Liver (tissue), 9 donors: ENCODE data around the gene PIMREG. TPM values are rescaled to one million over a fixed set of nuclear protein-coding genes. Genes with fewer than 3 reads are reported as not detected.

Experiments used
- DNase-seq: peaks from one replicate; pipeline ENCODE4 v3.0.0-alpha.2; 2017; ENCODE audit warnings: low spot score
- H3K27ac ChIP-seq, 2 donors: one replicate each; pipeline ENCODE4 v1.7.0; 2013; ENCODE audit warnings: inconsistent platforms in 2 of 2, low read length in 2 of 2, control low read depth in 1 of 2, low read depth in 1 of 2, mild to moderate bottlenecking in 1 of 2
- H3K27me3 ChIP-seq, 4 donors: one replicate each; pipeline versions ENCODE4 v1.6.1 to v1.7.0; 2013; ENCODE audit warnings: low read length in 3 of 4, inconsistent platforms in 1 of 4, mild to moderate bottlenecking in 1 of 4, moderate library complexity in 1 of 4; ENCODE audit not compliant: control insufficient read depth in 4 of 4, insufficient read depth in 4 of 4
- H3K36me3 ChIP-seq, 4 donors: one replicate each; pipeline versions ENCODE4 v1.6.1 to v1.7.0; 2013; ENCODE audit warnings: low read length in 3 of 4, mild to moderate bottlenecking in 3 of 4, low read depth in 1 of 4, moderate library complexity in 1 of 4; ENCODE audit not compliant: control insufficient read depth in 4 of 4, insufficient read depth in 3 of 4
- H3K4me1 ChIP-seq, 4 donors: one replicate each; pipeline versions ENCODE4 v1.6.1 to v1.7.0; 2013; ENCODE audit warnings: low read length in 3 of 4, mild to moderate bottlenecking in 3 of 4, moderate library complexity in 1 of 4; ENCODE audit not compliant: control insufficient read depth in 4 of 4, insufficient read depth in 4 of 4
- H3K4me3 ChIP-seq, 3 donors: one replicate each; pipeline versions ENCODE4 v1.6.1 to v1.7.0; 2013; ENCODE audit warnings: low read length in 3 of 3, control low read depth in 1 of 3, low read depth in 1 of 3, mild to moderate bottlenecking in 1 of 3
- H3K9ac ChIP-seq, 2 donors: one replicate each; pipeline ENCODE4 v1.7.0; 2013; ENCODE audit warnings: low read length in 2 of 2, mild to moderate bottlenecking in 2 of 2, moderate library complexity in 2 of 2, control low read depth in 1 of 2, low read depth in 1 of 2
- H3K9me3 ChIP-seq, 4 donors: one replicate each; pipeline versions ENCODE4 v1.6.1 to v1.7.0; 2013; ENCODE audit warnings: low read length in 3 of 4; ENCODE audit not compliant: control insufficient read depth in 4 of 4
- EGR1 ChIP-seq, 2 donors: IDR thresholded peaks; 2 replicates each; pipeline ENCODE4 v1.6.1; 2016 to 2018; ENCODE audit warnings: antibody characterized with exemption in 2 of 2, low read depth in 2 of 2
- FOXA1 ChIP-seq: IDR thresholded peaks from 2 replicates; pipeline ENCODE4 v1.6.1; 2016; ENCODE audit warnings: antibody characterized with exemption
- FOXA2 ChIP-seq: IDR thresholded peaks from 2 replicates; pipeline ENCODE4 v1.6.1; 2016; ENCODE audit warnings: antibody characterized with exemption
- GABPA ChIP-seq, 2 donors: IDR thresholded peaks in 1 of 2; conservative IDR thresholded peaks in 1 of 2; 2 replicates each; pipeline ENCODE4 v1.6.1; 2016; ENCODE audit warnings: antibody characterized with exemption in 2 of 2, mild to moderate bottlenecking in 1 of 2, moderate library complexity in 1 of 2
- HNF4A ChIP-seq, 2 donors: conservative IDR thresholded peaks; 2 replicates each; pipeline ENCODE4 v1.6.1; 2016; ENCODE audit warnings: antibody characterized with exemption in 2 of 2, mild to moderate bottlenecking in 2 of 2
- HNF4G ChIP-seq: IDR thresholded peaks from 2 replicates; pipeline ENCODE4 v1.6.1; 2016; ENCODE audit warnings: antibody characterized with exemption
- JUND ChIP-seq, 2 donors: IDR thresholded peaks; 2 replicates each; pipeline ENCODE4 v1.6.1; 2016; ENCODE audit warnings: antibody characterized with exemption in 2 of 2
- NR2F2 ChIP-seq: IDR thresholded peaks from 2 replicates; pipeline ENCODE4 v1.6.1; 2016; ENCODE audit warnings: antibody characterized with exemption
- RAD21 ChIP-seq, 2 donors: IDR thresholded peaks; 2 replicates each; pipeline ENCODE4 v1.6.1; 2016; ENCODE audit warnings: antibody characterized with exemption in 2 of 2, mild to moderate bottlenecking in 2 of 2
- RXRA ChIP-seq, 2 donors: IDR thresholded peaks; 2 replicates each; pipeline ENCODE4 v1.6.1; 2017 to 2018; ENCODE audit warnings: antibody characterized with exemption in 2 of 2, mild to moderate bottlenecking in 1 of 2
- SP1 ChIP-seq: IDR thresholded peaks from 2 replicates; pipeline ENCODE4 v1.6.1; 2018; ENCODE audit warnings: antibody characterized with exemption, mild to moderate bottlenecking
- TAF1 ChIP-seq: conservative IDR thresholded peaks from 2 replicates; pipeline ENCODE4 v1.6.1; 2016; ENCODE audit warnings: antibody characterized with exemption, mild to moderate bottlenecking
- YY1 ChIP-seq: IDR thresholded peaks from 2 replicates; pipeline ENCODE4 v1.6.1; 2016; ENCODE audit warnings: antibody characterized with exemption, mild to moderate bottlenecking
- WGBS: extraction: QIAGEN DNeasy Blood & Tissue Kit; methylation state at CpG from one replicate; pipeline ENCODE4 v1.1.7; 2013; 5-methylcytosine and 5-hydroxymethylcytosine counted together
- polyA plus RNA-seq, 2 donors: library from polyadenylated mRNA; stranded (reverse) in 1 of 2; unstranded in 1 of 2; fragments of 200-250 nt in 1 of 2; fragments of >200 nt in 1 of 2; fragmentation: Nextera tagmentation in 1 of 2; extraction: Ambion mirVana in 1 of 2; gene quantifications; one replicate each; pipeline versions ENCODE4 v1.2.1 to v1.2.3, GENCODE V29; 2013 to 2015
- total RNA-seq, 2 donors: library from RNA; depleted of rRNA; stranded (reverse); fragments of >200 nt; gene quantifications; one replicate each; pipeline ENCODE4 v1.2.3, GENCODE V29; 2014
- TF ChIP-seq, protein P1 (sequence below): IDR thresholded peaks from 2 replicates; pipeline ENCODE4 v1.6.1; 2016; ENCODE audit warnings: antibody characterized with exemption
- TF ChIP-seq, protein P2 (sequence below): IDR thresholded peaks from 2 replicates; pipeline ENCODE4 v1.6.1; 2016; ENCODE audit warnings: antibody characterized with exemption
- TF ChIP-seq, protein P3 (sequence below): IDR thresholded peaks from 2 replicates; pipeline ENCODE4 v1.6.1; 2016; ENCODE audit warnings: antibody characterized with exemption, mild to moderate bottlenecking
- TF ChIP-seq, protein P4 (sequence below): IDR thresholded peaks from 2 replicates; pipeline ENCODE4 v1.6.1; 2016; ENCODE audit warnings: antibody characterized with exemption
- TF ChIP-seq, protein P5 (sequence below): fragments of 150-350 bp; IDR thresholded peaks from 2 replicates; pipeline ENCODE4 v1.5.1; 2017; ENCODE audit warnings: improper control_type of control experiment, low read depth, low read length; ENCODE audit not compliant: missing input control
- donor health status: healthy.
- donor health status: healthy.
- donor health status: healthy.
- donor health status: healthy.
- donor health status: healthy.

Gene PIMREG
- total and polyA plus RNA-seq, 4 donors = 0.10 to 5.2 (median 0.75) TPM; not detected in 1

DNA sequence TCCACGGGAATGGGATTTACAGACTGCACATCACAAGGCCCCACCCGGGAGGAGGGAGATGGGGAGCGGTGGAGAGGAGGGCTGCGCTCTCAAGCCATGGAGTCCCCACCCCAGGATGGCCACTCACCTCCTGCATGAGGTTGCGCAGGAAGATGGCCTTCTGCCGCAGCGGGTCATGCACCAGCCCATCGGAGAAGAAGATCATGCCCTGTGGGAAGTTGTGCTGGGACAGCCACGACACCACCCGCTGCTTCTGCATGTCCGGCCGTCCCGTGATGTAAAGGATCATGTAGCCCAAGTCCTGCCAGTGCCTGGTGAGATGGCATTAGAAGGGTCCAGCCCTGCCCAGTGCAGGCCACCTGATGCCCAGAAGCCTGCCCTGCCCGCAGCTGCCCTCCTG, 17.0 kb downstream of the PIMREG start:
- DNase-seq = no peak

More for the DNA sequence above, 17.0 kb downstream of the PIMREG start:
- Histone ChIP-seq H3K9me3 (no peaks in the 10 kb centered on the region), H3K36me3 (no peaks in the 10 kb centered on the region), H3K4me3 (no peak overlapping the region), H3K27me3 (no peaks in the 10 kb centered on the region), H3K4me1 (no peaks in the 10 kb centered on the region), H3K27ac (no peak overlapping the region), H3K9ac (no peak overlapping the region)
- 95% methylated on average over 14 of the region's 14 CpGs for WGBS
- TF ChIP-seq, protein P1, sequence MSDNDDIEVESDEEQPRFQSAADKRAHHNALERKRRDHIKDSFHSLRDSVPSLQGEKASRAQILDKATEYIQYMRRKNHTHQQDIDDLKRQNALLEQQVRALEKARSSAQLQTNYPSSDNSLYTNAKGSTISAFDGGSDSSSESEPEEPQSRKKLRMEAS = no peak
- TF ChIP-seq, protein P2, sequence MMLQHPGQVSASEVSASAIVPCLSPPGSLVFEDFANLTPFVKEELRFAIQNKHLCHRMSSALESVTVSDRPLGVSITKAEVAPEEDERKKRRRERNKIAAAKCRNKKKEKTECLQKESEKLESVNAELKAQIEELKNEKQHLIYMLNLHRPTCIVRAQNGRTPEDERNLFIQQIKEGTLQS = no peak
- TF ChIP-seq JUND (IDR thresholded peaks at IDR 0.05) (no peak), FOXA1 (no peak), FOXA2 (no peak), HNF4G (no peak), EGR1 (IDR thresholded peaks at IDR 0.05; ENCODE audit: low read depth in 2 of 2) (no peak), RXRA (IDR thresholded peaks at IDR 0.05) (no peak), SP1 (no peak), GABPA (IDR thresholded peaks at IDR 0.05 in 1 of 2, conservative IDR thresholded peaks at IDR 0.05 in 1 of 2) (no peak), TAF1 (no peak), NR2F2 (no peak), YY1 (no peak), HNF4A (conservative IDR thresholded peaks at IDR 0.05) (no peak), RAD21 (IDR thresholded peaks at IDR 0.05) (no peak)
- TF ChIP-seq, protein P3, sequence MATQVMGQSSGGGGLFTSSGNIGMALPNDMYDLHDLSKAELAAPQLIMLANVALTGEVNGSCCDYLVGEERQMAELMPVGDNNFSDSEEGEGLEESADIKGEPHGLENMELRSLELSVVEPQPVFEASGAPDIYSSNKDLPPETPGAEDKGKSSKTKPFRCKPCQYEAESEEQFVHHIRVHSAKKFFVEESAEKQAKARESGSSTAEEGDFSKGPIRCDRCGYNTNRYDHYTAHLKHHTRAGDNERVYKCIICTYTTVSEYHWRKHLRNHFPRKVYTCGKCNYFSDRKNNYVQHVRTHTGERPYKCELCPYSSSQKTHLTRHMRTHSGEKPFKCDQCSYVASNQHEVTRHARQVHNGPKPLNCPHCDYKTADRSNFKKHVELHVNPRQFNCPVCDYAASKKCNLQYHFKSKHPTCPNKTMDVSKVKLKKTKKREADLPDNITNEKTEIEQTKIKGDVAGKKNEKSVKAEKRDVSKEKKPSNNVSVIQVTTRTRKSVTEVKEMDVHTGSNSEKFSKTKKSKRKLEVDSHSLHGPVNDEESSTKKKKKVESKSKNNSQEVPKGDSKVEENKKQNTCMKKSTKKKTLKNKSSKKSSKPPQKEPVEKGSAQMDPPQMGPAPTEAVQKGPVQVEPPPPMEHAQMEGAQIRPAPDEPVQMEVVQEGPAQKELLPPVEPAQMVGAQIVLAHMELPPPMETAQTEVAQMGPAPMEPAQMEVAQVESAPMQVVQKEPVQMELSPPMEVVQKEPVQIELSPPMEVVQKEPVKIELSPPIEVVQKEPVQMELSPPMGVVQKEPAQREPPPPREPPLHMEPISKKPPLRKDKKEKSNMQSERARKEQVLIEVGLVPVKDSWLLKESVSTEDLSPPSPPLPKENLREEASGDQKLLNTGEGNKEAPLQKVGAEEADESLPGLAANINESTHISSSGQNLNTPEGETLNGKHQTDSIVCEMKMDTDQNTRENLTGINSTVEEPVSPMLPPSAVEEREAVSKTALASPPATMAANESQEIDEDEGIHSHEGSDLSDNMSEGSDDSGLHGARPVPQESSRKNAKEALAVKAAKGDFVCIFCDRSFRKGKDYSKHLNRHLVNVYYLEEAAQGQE = no peak
- TF ChIP-seq, protein P4, sequence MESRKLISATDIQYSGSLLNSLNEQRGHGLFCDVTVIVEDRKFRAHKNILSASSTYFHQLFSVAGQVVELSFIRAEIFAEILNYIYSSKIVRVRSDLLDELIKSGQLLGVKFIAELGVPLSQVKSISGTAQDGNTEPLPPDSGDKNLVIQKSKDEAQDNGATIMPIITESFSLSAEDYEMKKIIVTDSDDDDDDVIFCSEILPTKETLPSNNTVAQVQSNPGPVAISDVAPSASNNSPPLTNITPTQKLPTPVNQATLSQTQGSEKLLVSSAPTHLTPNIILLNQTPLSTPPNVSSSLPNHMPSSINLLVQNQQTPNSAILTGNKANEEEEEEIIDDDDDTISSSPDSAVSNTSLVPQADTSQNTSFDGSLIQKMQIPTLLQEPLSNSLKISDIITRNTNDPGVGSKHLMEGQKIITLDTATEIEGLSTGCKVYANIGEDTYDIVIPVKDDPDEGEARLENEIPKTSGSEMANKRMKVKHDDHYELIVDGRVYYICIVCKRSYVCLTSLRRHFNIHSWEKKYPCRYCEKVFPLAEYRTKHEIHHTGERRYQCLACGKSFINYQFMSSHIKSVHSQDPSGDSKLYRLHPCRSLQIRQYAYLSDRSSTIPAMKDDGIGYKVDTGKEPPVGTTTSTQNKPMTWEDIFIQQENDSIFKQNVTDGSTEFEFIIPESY = no peak
- TF ChIP-seq, protein P5, sequence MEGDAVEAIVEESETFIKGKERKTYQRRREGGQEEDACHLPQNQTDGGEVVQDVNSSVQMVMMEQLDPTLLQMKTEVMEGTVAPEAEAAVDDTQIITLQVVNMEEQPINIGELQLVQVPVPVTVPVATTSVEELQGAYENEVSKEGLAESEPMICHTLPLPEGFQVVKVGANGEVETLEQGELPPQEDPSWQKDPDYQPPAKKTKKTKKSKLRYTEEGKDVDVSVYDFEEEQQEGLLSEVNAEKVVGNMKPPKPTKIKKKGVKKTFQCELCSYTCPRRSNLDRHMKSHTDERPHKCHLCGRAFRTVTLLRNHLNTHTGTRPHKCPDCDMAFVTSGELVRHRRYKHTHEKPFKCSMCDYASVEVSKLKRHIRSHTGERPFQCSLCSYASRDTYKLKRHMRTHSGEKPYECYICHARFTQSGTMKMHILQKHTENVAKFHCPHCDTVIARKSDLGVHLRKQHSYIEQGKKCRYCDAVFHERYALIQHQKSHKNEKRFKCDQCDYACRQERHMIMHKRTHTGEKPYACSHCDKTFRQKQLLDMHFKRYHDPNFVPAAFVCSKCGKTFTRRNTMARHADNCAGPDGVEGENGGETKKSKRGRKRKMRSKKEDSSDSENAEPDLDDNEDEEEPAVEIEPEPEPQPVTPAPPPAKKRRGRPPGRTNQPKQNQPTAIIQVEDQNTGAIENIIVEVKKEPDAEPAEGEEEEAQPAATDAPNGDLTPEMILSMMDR = no peak
